Measurements from ENCODE around the gene F13B. TPM values are rescaled to one million over a fixed set of nuclear protein-coding genes. Genes with fewer than 3 reads are reported as not detected.

F13B gene
- total RNA-seq, 4 donors from 2014 or later = not detected

DNA sequence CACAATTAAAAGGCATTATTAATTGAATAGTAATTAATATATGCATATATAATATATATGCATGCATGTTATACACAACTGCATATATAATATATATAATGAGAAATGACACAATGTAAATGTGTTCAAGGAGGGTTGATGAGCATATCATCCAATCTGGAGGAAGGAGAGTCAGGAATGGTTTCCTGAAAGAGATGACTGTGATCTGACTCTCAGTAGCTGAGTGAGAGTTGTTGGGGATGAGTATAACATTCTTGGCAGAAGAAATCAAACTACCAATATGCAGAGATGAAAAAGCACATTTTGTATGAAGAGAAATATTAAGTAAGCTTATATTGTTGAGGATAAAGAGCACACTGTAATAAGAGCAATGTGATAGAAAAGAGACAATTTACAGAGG is 37.3 kb downstream of the F13B start:
- H3K4me1 ChIP-seq = no peaks in the 10 kb centered on the region
- H3K36me3 ChIP-seq = no peaks in the 10 kb centered on the region
- no peaks in the 10 kb centered on the region for H3K27me3 ChIP-seq
- intact Hi-C loops (cut with DNase I) = no loop called here
- TF ChIP-seq CTCF (IDR thresholded peaks at IDR 0.05) (no peak), POLR2A (IDR thresholded peaks at IDR 0.05) (no peak)
- no peaks in the 10 kb centered on the region for H3K9me3 ChIP-seq
- no peak overlapping the region for H3K4me3 ChIP-seq
- no peak overlapping the region for H3K27ac ChIP-seq
- DNase-seq = no peak

DNA sequence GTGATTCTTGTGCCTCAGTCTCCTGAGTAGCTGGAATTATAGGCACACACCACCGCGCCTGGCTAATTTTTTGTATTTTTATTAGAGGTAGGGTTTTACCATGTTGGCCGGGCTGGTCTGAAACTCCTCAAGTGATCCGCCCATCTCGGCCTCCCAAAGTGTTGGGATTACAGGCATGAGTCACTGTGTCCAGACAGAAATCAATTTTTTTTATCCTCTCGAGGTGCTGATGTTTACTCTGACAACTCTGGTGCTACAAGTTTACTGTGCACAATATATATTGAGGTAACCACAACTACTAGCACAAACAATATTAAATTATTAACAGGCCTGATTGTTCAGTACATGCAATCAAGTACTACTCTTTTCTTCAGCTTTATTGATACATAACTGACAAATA is 39.7 kb downstream of the F13B start:
- no peak for DNase-seq
- H3K9me3 ChIP-seq = no peaks in the 10 kb centered on the region
- H3K4me1 ChIP-seq = no peaks in the 10 kb centered on the region
- H3K27ac ChIP-seq = no peak overlapping the region
- no peaks in the 10 kb centered on the region for H3K36me3 ChIP-seq
- TF ChIP-seq CTCF (IDR thresholded peaks at IDR 0.05) = no peak
- no peak for TF ChIP-seq POLR2A (IDR thresholded peaks at IDR 0.05)
- H3K27me3 ChIP-seq = no peaks in the 10 kb centered on the region
- H3K4me3 ChIP-seq = no peak overlapping the region
- WGBS, 2 donors = 74 to 78% methylated on average over 4 to 6 of the region's 6 CpGs
- intact Hi-C loops (cut with DNase I) = no loop called here

DNA sequence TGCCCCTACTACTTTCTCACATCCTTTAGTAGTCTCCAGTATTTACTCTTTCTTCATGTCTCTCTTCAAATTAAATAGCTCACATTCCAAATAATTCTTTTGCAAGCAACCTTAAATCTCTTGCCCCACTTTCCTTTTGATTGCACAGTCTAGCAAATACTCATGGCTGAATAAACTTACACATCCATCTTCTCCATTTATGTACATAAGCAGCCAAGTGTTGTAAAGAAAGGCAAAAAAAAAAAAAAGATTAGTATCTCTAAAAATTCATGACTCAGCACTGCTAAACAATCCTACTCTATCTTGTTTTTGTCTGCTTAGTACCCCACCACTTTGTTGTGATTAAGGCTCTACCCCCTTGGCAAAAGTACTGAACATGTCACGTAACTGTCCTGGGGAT is 42.6 kb downstream of the F13B start:
- Histone ChIP-seq H3K27ac (no peak overlapping the region), H3K9me3 (no peaks in the 10 kb centered on the region), H3K36me3 (no peaks in the 10 kb centered on the region), H3K4me3 (no peak overlapping the region), H3K4me1 (no peaks in the 10 kb centered on the region), H3K27me3 (no peaks in the 10 kb centered on the region)
- TF ChIP-seq CTCF (IDR thresholded peaks at IDR 0.05) (no peak), POLR2A (IDR thresholded peaks at IDR 0.05) (no peak)
- intact Hi-C loops (cut with DNase I) = no loop called here
- DNase-seq = no peak
- 0 to 17% methylated on average over 1 of the region's 1 CpG for WGBS, 2 donors

- no peaks in the 10 kb centered on the region for H3K27me3 ChIP-seq
- H3K4me3 ChIP-seq = no peak overlapping the region
- H3K4me1 ChIP-seq = no peaks in the 10 kb centered on the region
- H3K27ac ChIP-seq = no peak overlapping the region
- 44% methylated on average over 4 of the region's 4 CpGs for WGBS, 2 donors
- intact Hi-C loops (cut with DNase I) = no loop called here
- DNase-seq = no peak
- H3K36me3 ChIP-seq = no peaks in the 10 kb centered on the region
- no peak for TF ChIP-seq CTCF (IDR thresholded peaks at IDR 0.05)
- no peak for TF ChIP-seq POLR2A (IDR thresholded peaks at IDR 0.05)
- H3K9me3 ChIP-seq = no peaks in the 10 kb centered on the region
Measured at GRCh38 chr1:197021716-197022115, 45.3 kb downstream of the F13B start.

DNA sequence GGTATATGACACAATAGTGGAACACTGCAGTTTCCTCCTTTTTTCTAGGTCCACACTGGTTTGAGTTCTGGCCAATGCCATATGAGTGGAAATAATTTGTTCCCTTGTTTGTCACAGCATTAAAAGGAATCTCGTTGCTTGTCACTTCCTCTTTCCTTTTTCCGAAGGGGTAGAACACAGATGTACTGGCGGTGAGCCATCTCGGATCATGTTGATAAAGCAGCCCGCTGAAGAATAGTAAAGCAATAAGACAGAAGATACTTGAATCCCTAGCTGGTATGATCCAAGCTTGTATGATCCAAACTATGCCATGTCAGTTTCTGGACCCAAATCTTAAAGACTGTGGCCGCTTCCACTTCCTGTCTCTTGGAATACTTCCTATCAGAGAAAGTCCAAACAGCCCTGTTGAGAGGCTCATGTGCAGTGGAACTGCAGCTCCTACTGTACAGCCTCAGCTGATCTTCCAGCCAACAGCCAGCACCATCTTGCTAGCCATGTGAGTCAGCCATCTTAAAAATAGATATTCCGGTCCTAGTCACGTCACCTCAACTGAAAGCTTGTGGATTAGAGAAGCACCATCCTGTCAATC is 49.4 kb downstream of the F13B start:
- H3K4me1 ChIP-seq = no peaks in the 10 kb centered on the region
- DNase-seq = no peak
- H3K27me3 ChIP-seq = no peaks in the 10 kb centered on the region
- no peak overlapping the region for H3K4me3 ChIP-seq
- H3K9me3 ChIP-seq = no peaks in the 10 kb centered on the region
- WGBS, 2 donors = 65 to 74% methylated on average over 7 to 8 of the region's 8 CpGs
- TF ChIP-seq POLR2A (IDR thresholded peaks at IDR 0.05) (no peak), CTCF (IDR thresholded peaks at IDR 0.05) (no peak)
- H3K36me3 ChIP-seq = no peaks in the 10 kb centered on the region
- H3K27ac ChIP-seq = no peak overlapping the region
- intact Hi-C loops (cut with DNase I) = no loop called here

Measured in esophagus squamous epithelium (tissue), 5 donors.